HepG2 (cell line): ENCODE measurements around the gene E2F1. TPM values are rescaled to one million over a fixed set of nuclear protein-coding genes. Genes with fewer than 3 reads are reported as not detected.
A peak's percentile ranks its signal among the peaks of the same experiment; 100 is the strongest.

Source experiments
- ATF7-NPFF ChIP-seq: sonication (generic); formaldehyde crosslinking; IDR thresholded peaks from 2 replicates; pipeline ENCODE4 v1.8.1; 2023; ENCODE audit warnings: mild to moderate bottlenecking, low read depth, missing genetic modification reagents, moderate library complexity
- CREM ChIP-seq, 2 experiments: sonication (generic) in 1 of 2; formaldehyde crosslinking in 1 of 2; IDR thresholded peaks; 2 replicates each; pipeline versions ENCODE4 v1.4.0 to v1.6.1; 2016 to 2020; ENCODE audit warnings: antibody characterized with exemption in 1 of 2, mild to moderate bottlenecking in 1 of 2, missing genetic modification reagents in 1 of 2
- DMAP1 ChIP-seq: IDR thresholded peaks from 2 replicates; pipeline ENCODE4 v1.6.1; 2016
- FOSL1 ChIP-seq: sonication (generic); formaldehyde crosslinking; IDR thresholded peaks from 2 replicates; pipeline ENCODE4 v1.9.0; 2021; ENCODE audit warnings: missing genetic modification reagents, borderline replicate concordance
- HOXA9 ChIP-seq: sonication (generic); formaldehyde crosslinking; IDR thresholded peaks from 2 replicates; pipeline ENCODE4 v1.8.1; 2022; ENCODE audit warnings: missing genetic modification reagents, mild to moderate bottlenecking, moderate library complexity, borderline replicate concordance
- KLF9 ChIP-seq: IDR thresholded peaks from 2 replicates; pipeline ENCODE4 v1.6.1; 2016; ENCODE audit warnings: low read depth
- NPAS2 ChIP-seq: sonication (generic); formaldehyde crosslinking; IDR thresholded peaks from 2 replicates; pipeline ENCODE4 v1.8.0; 2022; ENCODE audit warnings: mild to moderate bottlenecking, missing genetic modification reagents, borderline replicate concordance
- NR2F6 ChIP-seq, 2 experiments: IDR thresholded peaks; 2 replicates each; pipeline ENCODE4 v1.6.1; 2016; ENCODE audit warnings: antibody characterized with exemption in 1 of 2, mild to moderate bottlenecking in 1 of 2
- PRMT3 ChIP-seq: sonication (generic); formaldehyde crosslinking; IDR thresholded peaks from 2 replicates; pipeline ENCODE4 v1.8.1; 2022; ENCODE audit warnings: low read depth, mild to moderate bottlenecking, moderate library complexity, missing genetic modification reagents, borderline replicate concordance
- SMAD1 ChIP-seq: sonication (generic); formaldehyde crosslinking; IDR thresholded peaks from 2 replicates; pipeline ENCODE4 v1.4.0; 2020; ENCODE audit warnings: missing genetic modification reagents, low read depth, mild to moderate bottlenecking, borderline replicate concordance
- SNAI1 ChIP-seq: sonication (generic); formaldehyde crosslinking; IDR thresholded peaks from 2 replicates; pipeline ENCODE4 v1.5.0; 2020; ENCODE audit warnings: mild to moderate bottlenecking, missing genetic modification reagents, borderline replicate concordance
- TBX2 ChIP-seq: sonication (generic); formaldehyde crosslinking; IDR thresholded peaks from 2 replicates; pipeline ENCODE4 v1.5.0; 2020; ENCODE audit warnings: missing genetic modification reagents, mild to moderate bottlenecking, borderline replicate concordance
- ZIK1 ChIP-seq: sonication (generic); formaldehyde crosslinking; IDR thresholded peaks from 2 replicates; pipeline ENCODE4 v1.5.0; 2020; ENCODE audit warnings: mild to moderate bottlenecking, low read depth, missing genetic modification reagents, borderline replicate concordance
- ZNF709 ChIP-seq: sonication (generic); formaldehyde crosslinking; IDR thresholded peaks from 2 replicates; pipeline ENCODE4 v1.5.0; 2020; ENCODE audit warnings: mild to moderate bottlenecking, missing genetic modification reagents
- ZNF75D ChIP-seq: sonication (generic); formaldehyde crosslinking; IDR thresholded peaks from 2 replicates; pipeline ENCODE4 v1.8.1; 2023; ENCODE audit warnings: missing genetic modification reagents, mild to moderate bottlenecking, borderline replicate concordance
- ZNF766 ChIP-seq: sonication (generic); formaldehyde crosslinking; IDR thresholded peaks from 2 replicates; pipeline ENCODE4 v1.5.0; 2020; ENCODE audit warnings: missing genetic modification reagents, borderline replicate concordance
- ZNF777 ChIP-seq: sonication (generic); formaldehyde crosslinking; IDR thresholded peaks from 2 replicates; pipeline ENCODE4 v1.4.0; 2020; ENCODE audit warnings: missing genetic modification reagents
- polyA plus RNA-seq, 8 experiments: library from polyadenylated mRNA; depleted of rRNA in 3 of 8; stranded (reverse) in 7 of 8; unstranded in 1 of 8; fragments of >200 nt; fragmentation: Illumina TruSeq in 4 of 8; extraction: Trizol in 4 of 8; gene quantifications; 2 replicates each; pipeline versions ENCODE4 v1.2.1 to v1.2.3, GENCODE V29; 2011 to 2016; ENCODE audit warnings: low read depth in 4 of 8, missing spikeins in 1 of 8, mixed read lengths in 1 of 8; ENCODE audit not compliant: insufficient read depth in 1 of 8
- total RNA-seq, 5 experiments: library from RNA; depleted of rRNA; stranded (reverse); fragments of >200 nt; fragmentation: Illumina TruSeq; extraction: Trizol; gene quantifications; 2 replicates each; pipeline ENCODE4 v1.2.3, GENCODE V29; 2016; ENCODE audit warnings: low read depth in 1 of 5
- TF ChIP-seq, protein P1 (sequence below): sonication (generic); formaldehyde crosslinking; IDR thresholded peaks from 2 replicates; pipeline ENCODE4 v1.5.1; 2020; ENCODE audit warnings: missing genetic modification reagents, mild to moderate bottlenecking, borderline replicate concordance
- TF ChIP-seq, protein P2 (sequence below): sonication (generic); formaldehyde crosslinking; IDR thresholded peaks from 2 replicates; pipeline ENCODE4 v1.8.1; 2022; ENCODE audit warnings: low read depth, mild to moderate bottlenecking, missing genetic modification reagents
- TF ChIP-seq, protein P3 (sequence below): IDR thresholded peaks from 2 replicates; pipeline ENCODE4 v1.6.1; 2016; ENCODE audit warnings: missing compliant biosample characterization, missing genetic modification reagents, borderline replicate concordance
- TF ChIP-seq, protein P4 (sequence below): sonication (generic); formaldehyde crosslinking; IDR thresholded peaks from 2 replicates; pipeline ENCODE4 v1.4.0; 2020; ENCODE audit warnings: missing genetic modification reagents
- TF ChIP-seq, protein P5 (sequence below): sonication (generic); formaldehyde crosslinking; IDR thresholded peaks from 2 replicates; pipeline ENCODE4 v1.5.0; 2020; ENCODE audit warnings: missing genetic modification reagents

Gene E2F1
- total and polyA plus RNA-seq, 2 of the 13 experiments (the other 11 are each of a cell fraction or from before 2014, with no cell fraction given): 25.5 to 39.4 TPM

DNA sequence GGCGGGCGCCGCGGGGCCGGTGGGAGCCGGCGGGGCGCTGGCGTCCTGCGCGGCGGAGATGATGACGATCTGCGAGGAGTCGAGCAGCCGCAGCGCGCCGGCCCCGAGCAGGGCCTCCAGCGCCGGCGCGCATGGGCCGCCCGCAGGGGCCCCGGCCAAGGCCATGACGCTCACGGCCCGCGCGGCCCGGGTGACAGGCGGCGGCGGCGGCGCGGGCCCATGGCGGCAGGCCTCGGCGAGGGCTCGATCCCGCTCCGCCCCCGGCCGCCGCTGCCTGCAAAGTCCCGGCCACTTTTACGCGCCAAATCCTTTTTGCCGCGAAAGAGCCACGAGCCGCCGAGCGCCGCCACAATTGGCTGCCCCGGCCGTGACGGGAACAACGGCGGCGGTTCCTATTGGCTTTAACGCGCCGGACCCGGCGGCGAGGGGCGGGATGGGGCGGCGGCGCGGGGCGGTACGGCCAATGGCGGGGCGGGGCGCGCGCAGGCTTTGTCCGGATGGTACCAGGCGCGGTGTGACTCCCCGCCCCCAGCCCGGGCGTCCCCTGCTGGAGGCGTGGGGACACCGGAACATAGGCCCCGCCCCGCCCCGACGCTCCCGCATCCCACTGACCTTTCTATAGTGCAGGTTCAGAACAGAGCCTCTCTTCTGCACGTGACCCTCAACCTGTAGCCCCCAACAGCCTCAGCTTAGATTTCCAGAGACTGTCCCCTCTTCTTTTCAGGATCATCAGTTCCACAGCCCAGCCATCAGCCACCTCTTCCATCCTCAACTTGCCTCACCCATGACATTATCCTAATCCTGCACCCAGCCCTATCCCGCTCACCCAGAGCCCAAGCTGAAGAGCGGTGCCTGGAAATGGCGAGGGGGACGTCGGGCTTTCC lies at the start of gene E2F1 (continued):
- TF ChIP-seq, protein P1, sequence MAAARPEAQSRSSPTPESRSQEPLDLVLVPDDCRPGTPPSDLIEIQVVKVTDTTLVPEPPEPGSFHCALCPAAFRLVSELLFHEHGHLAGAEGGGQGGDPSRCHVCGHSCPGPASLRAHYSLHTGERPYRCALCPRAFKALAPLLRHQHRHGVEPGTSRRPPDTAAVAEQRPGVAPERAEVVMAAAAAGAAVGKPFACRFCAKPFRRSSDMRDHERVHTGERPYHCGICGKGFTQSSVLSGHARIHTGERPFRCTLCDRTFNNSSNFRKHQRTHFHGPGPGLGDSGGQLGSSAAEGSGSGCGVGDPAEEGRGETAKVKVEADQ (CRISPR knock-in tag): no peak
- TF ChIP-seq ZNF777 (peak; percentile 56; the same call in 1 of the 2 replicates), ATF7-NPFF (CRISPR knock-in tag) (peak; percentile 98), ZNF75D (CRISPR knock-in tag) (peak; percentile 82; the same call in 1 of the 2 replicates), KLF9 (peak; percentile 89; the same call in 1 of the 2 replicates), HOXA9 (CRISPR knock-in tag) (peak; percentile 98), NR2F6 (IDR thresholded peaks at IDR 0.05) (no peak), NR2F6 (CRISPR knock-in tag; IDR thresholded peaks at IDR 0.05) (0 out of 2 replicates have a peak, but pooled peaks have one; percentile 4), SMAD1 (0 out of 2 replicates have a peak, but pooled peaks have one; percentile 36), ZIK1 (CRISPR knock-in tag) (peak; percentile 71; the same call in 1 of the 2 replicates), ZNF709 (CRISPR knock-in tag) (no peak; the same call in none of the 2 replicates), TBX2 (CRISPR knock-in tag) (peak; percentile 90), PRMT3 (peak; percentile 96), ZNF766 (CRISPR knock-in tag) (peak; percentile 83), SNAI1 (0 out of 2 replicates have a peak, but pooled peaks have one; percentile 58), NPAS2 (CRISPR knock-in tag) (no peak), CREM (IDR thresholded peaks at IDR 0.05) (peak; percentile 51; the same call in 1 of the 2 replicates), CREM (CRISPR knock-in tag; IDR thresholded peaks at IDR 0.05) (0 out of 2 replicates have a peak, but pooled peaks have one; percentile 36), DMAP1 (peak; percentile 33; the same call in 1 of the 2 replicates), FOSL1 (CRISPR knock-in tag) (no peak)
- TF ChIP-seq, protein P2, sequence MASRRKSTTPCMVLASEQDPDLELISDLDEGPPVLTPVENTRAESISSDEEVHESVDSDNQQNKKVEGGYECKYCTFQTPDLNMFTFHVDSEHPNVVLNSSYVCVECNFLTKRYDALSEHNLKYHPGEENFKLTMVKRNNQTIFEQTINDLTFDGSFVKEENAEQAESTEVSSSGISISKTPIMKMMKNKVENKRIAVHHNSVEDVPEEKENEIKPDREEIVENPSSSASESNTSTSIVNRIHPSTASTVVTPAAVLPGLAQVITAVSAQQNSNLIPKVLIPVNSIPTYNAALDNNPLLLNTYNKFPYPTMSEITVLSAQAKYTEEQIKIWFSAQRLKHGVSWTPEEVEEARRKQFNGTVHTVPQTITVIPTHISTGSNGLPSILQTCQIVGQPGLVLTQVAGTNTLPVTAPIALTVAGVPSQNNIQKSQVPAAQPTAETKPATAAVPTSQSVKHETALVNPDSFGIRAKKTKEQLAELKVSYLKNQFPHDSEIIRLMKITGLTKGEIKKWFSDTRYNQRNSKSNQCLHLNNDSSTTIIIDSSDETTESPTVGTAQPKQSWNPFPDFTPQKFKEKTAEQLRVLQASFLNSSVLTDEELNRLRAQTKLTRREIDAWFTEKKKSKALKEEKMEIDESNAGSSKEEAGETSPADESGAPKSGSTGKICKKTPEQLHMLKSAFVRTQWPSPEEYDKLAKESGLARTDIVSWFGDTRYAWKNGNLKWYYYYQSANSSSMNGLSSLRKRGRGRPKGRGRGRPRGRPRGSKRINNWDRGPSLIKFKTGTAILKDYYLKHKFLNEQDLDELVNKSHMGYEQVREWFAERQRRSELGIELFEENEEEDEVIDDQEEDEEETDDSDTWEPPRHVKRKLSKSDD (CRISPR knock-in tag): peak; percentile 76
- TF ChIP-seq, protein P3, sequence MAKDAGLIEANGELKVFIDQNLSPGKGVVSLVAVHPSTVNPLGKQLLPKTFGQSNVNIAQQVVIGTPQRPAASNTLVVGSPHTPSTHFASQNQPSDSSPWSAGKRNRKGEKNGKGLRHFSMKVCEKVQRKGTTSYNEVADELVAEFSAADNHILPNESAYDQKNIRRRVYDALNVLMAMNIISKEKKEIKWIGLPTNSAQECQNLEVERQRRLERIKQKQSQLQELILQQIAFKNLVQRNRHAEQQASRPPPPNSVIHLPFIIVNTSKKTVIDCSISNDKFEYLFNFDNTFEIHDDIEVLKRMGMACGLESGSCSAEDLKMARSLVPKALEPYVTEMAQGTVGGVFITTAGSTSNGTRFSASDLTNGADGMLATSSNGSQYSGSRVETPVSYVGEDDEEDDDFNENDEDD: peak; percentile 99
- TF ChIP-seq, protein P4, sequence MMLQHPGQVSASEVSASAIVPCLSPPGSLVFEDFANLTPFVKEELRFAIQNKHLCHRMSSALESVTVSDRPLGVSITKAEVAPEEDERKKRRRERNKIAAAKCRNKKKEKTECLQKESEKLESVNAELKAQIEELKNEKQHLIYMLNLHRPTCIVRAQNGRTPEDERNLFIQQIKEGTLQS (CRISPR knock-in tag): peak; percentile 75; the same call in 1 of the 2 replicates
- TF ChIP-seq, protein P5, sequence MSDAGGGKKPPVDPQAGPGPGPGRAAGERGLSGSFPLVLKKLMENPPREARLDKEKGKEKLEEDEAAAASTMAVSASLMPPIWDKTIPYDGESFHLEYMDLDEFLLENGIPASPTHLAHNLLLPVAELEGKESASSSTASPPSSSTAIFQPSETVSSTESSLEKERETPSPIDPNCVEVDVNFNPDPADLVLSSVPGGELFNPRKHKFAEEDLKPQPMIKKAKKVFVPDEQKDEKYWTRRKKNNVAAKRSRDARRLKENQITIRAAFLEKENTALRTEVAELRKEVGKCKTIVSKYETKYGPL (CRISPR knock-in tag): no peak; the same call in 1 of the 2 replicates
